Measurements from ENCODE around the gene SMYD1.

SMYD1 gene

DNA sequence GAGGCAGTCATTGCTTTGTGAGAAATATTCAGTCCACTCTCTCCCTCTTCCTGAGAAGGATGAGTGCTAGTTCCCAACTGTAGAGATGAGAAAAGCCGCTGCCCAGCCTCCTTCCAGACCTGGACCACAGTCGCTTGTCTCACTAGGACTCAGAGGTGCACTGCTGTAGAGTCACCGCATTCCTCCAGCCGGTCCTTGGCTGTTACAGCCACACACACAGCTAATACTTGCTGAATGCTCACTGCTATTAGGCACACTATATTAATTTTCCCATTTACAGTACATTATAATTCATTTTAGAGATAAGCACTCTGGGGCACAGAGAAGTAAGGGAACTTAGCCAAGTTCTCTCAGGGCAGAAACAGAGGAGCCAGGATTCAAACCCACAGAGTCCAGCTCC is 70.2 kb downstream of the SMYD1 start:
- no peaks in the 10 kb centered on the region for H3K36me3 ChIP-seq (ENCODE audit: control insufficient read depth, low read depth, low read length)
- no peak overlapping the region for H3K9ac ChIP-seq (ENCODE audit: low read length)
- no peaks in the 10 kb centered on the region for H3K27me3 ChIP-seq (ENCODE audit: control insufficient read depth, insufficient read depth, low read length)
- no peaks in the 10 kb centered on the region for H3K4me1 ChIP-seq (ENCODE audit: control insufficient read depth, low read depth, low read length)
- no peak overlapping the region for H3K4me3 ChIP-seq (ENCODE audit: low read length)
- H3K9me3 ChIP-seq (ENCODE audit: control insufficient read depth, low read depth, low read length): no peaks in the 10 kb centered on the region
- H3K27ac ChIP-seq (ENCODE audit: low read length): no peak overlapping the region

DNA sequence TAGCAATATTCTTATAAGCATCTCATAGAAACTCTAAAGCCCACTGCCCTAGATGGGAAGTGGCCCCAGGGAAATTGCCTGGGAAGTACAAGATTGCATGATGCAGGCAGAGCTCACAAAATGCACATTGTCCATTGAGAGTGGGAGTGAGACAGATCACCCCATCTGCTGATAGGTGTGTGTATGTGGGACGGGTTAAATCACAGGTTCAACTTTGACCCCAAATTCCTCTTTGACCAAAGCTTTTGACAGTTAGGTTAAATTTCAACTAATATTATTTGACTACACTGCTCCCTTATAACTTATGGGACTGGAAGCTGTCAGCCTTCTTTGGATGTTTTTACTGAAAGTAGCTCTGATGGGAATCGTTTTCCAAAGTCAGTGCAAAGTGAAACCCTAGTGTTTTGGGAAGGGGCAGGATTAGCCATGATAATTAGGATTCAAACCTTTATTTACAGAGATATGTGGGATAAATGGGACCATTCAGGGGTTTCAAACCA is 71.6 kb downstream of the SMYD1 start:
- H3K4me1 ChIP-seq (ENCODE audit: control insufficient read depth, low read depth, low read length): no peaks in the 10 kb centered on the region
- no peak overlapping the region for H3K9ac ChIP-seq (ENCODE audit: low read length)
- H3K4me3 ChIP-seq (ENCODE audit: low read length): no peak overlapping the region
- H3K27me3 ChIP-seq (ENCODE audit: control insufficient read depth, insufficient read depth, low read length): no peaks in the 10 kb centered on the region
- H3K27ac ChIP-seq (ENCODE audit: low read length): no peak overlapping the region
- H3K9me3 ChIP-seq (ENCODE audit: control insufficient read depth, low read depth, low read length): no peaks in the 10 kb centered on the region
- H3K36me3 ChIP-seq (ENCODE audit: control insufficient read depth, low read depth, low read length): no peaks in the 10 kb centered on the region

DNA sequence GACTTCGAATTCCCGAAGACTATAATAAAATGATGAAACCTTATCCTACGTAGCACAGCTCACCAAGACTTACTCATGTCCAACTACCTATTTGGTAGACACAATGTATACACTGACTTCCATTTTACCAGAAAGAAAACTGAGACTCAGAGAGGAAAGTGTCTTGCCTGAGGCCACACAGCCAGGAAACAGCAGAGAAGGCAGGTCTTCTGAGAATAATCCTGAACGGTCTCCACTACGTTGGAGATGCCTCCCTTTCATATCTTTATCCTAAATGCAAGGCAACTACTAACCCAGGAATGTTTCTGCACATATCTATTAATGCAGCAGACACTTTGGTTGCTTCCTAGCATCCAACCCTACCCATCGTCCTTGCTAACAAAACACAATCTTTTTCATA is 72.2 kb downstream of the SMYD1 start:
- Histone ChIP-seq H3K27ac (ENCODE audit: low read length) (no peak overlapping the region), H3K36me3 (ENCODE audit: control insufficient read depth, low read depth, low read length) (no peaks in the 10 kb centered on the region), H3K9ac (ENCODE audit: low read length) (no peak overlapping the region), H3K4me1 (ENCODE audit: control insufficient read depth, low read depth, low read length) (no peaks in the 10 kb centered on the region), H3K27me3 (ENCODE audit: control insufficient read depth, insufficient read depth, low read length) (no peaks in the 10 kb centered on the region), H3K9me3 (ENCODE audit: control insufficient read depth, low read depth, low read length) (no peaks in the 10 kb centered on the region), H3K4me3 (ENCODE audit: low read length) (no peak overlapping the region)

GRCh38 chr2:88141952-88142351 is 74.3 kb downstream of the SMYD1 start:
- no peak overlapping the region for H3K27ac ChIP-seq (ENCODE audit: low read length)
- no peaks in the 10 kb centered on the region for H3K9me3 ChIP-seq (ENCODE audit: control insufficient read depth, low read depth, low read length)
- no peak overlapping the region for H3K9ac ChIP-seq (ENCODE audit: low read length)
- H3K4me1 ChIP-seq (ENCODE audit: control insufficient read depth, low read depth, low read length): no peaks in the 10 kb centered on the region
- no peak overlapping the region for H3K4me3 ChIP-seq (ENCODE audit: low read length)
- H3K36me3 ChIP-seq (ENCODE audit: control insufficient read depth, low read depth, low read length): no peaks in the 10 kb centered on the region
- no peaks in the 10 kb centered on the region for H3K27me3 ChIP-seq (ENCODE audit: control insufficient read depth, insufficient read depth, low read length)

- H3K9ac ChIP-seq (ENCODE audit: low read length): no peak overlapping the region
These were observed 76.6 kb downstream of the SMYD1 start for GRCh38 chr2:88144271-88144670.

DNA sequence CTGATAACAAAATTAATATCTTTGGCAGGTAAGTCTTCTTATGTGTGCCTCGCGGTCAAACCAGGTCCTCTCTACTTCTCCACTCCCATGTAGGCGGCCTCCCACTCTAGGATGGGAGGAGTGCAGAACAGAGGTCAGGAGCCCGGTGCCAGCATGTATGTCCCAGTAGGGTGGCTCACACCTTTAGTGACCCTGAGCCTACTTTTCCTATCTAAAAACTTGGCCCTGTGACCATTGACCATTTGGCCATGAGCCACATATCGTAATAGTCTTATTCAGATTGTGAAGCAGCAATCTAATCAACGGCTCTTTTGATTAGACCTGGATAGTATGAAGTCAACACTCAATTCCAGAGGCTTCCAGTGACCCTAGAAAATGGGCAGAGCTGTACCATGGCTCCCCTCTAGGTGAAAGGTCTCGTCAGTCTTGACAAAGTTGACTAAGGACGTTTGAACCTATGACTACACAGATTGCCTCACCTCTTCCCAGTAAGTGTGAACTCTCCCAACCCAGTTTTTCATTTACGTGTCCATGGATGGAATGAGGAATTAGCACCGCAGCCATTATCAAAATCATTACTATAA is 77.4 kb downstream of the SMYD1 start:
- no peak overlapping the region for H3K9ac ChIP-seq (ENCODE audit: low read length)
- H3K27me3 ChIP-seq (ENCODE audit: control insufficient read depth, insufficient read depth, low read length): no peaks in the 10 kb centered on the region
- no peak overlapping the region for H3K27ac ChIP-seq (ENCODE audit: low read length)
- no peaks in the 10 kb centered on the region for H3K36me3 ChIP-seq (ENCODE audit: control insufficient read depth, low read depth, low read length)
- H3K4me3 ChIP-seq (ENCODE audit: low read length): no peak overlapping the region
- no peaks in the 10 kb centered on the region for H3K4me1 ChIP-seq (ENCODE audit: control insufficient read depth, low read depth, low read length)
- no peaks in the 10 kb centered on the region for H3K9me3 ChIP-seq (ENCODE audit: control insufficient read depth, low read depth, low read length)

More at GRCh38 chr2:88144271-88144670, 76.6 kb downstream of the SMYD1 start:
- Histone ChIP-seq H3K9me3 (ENCODE audit: control insufficient read depth, low read depth, low read length) (no peaks in the 10 kb centered on the region), H3K4me3 (ENCODE audit: low read length) (no peak overlapping the region), H3K27me3 (ENCODE audit: control insufficient read depth, insufficient read depth, low read length) (no peaks in the 10 kb centered on the region), H3K36me3 (ENCODE audit: control insufficient read depth, low read depth, low read length) (no peaks in the 10 kb centered on the region), H3K27ac (ENCODE audit: low read length) (no peak overlapping the region), H3K4me1 (ENCODE audit: control insufficient read depth, low read depth, low read length) (no peaks in the 10 kb centered on the region)

DNA sequence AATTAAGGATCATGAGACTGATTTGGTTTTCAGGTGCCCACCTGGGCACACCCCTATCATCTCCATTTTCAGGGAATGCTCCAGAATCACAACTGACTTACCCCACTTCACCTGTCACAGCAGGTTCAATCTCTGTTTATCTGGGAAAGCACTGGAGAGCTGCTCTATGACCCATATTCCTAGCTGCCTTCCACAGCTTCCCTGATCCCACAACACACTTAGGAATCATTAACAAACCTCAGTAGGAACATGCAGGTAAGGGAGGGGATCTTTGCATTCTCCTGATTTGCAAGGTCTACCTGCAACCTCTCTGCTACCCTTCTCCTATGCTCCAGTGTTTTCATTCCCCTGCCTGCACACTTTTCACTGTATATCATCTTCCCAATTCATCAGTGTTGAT is 79.0 kb downstream of the SMYD1 start:
- H3K9ac ChIP-seq (ENCODE audit: low read length): no peak overlapping the region
- H3K27ac ChIP-seq (ENCODE audit: low read length): no peak overlapping the region
- no peaks in the 10 kb centered on the region for H3K36me3 ChIP-seq (ENCODE audit: control insufficient read depth, low read depth, low read length)
- H3K4me3 ChIP-seq (ENCODE audit: low read length): no peak overlapping the region
- H3K4me1 ChIP-seq (ENCODE audit: control insufficient read depth, low read depth, low read length): no peaks in the 10 kb centered on the region
- H3K9me3 ChIP-seq (ENCODE audit: control insufficient read depth, low read depth, low read length): no peaks in the 10 kb centered on the region
- H3K27me3 ChIP-seq (ENCODE audit: control insufficient read depth, insufficient read depth, low read length): no peaks in the 10 kb centered on the region

DNA sequence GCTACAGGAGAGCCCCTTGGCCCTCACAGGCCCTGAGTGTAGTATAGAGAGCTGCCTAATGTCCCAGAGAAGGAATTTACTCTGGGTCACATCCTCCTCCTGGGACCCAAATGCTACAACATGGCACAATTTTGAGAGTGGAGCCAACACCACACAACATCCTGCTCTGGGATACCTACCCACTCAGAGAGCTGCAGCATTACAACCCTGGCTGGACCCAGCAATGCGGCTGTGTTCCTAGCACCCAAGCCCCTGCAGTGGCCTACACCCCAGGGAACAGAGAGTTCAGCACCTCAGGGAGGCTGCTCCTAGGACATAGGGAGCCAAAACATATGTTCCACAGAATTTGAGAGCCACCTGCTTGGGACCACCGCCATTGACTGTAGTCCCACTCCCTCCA is 79.5 kb downstream of the SMYD1 start:
- Histone ChIP-seq H3K27me3 (ENCODE audit: control insufficient read depth, insufficient read depth, low read length) (no peaks in the 10 kb centered on the region), H3K27ac (ENCODE audit: low read length) (no peak overlapping the region), H3K36me3 (ENCODE audit: control insufficient read depth, low read depth, low read length) (no peaks in the 10 kb centered on the region), H3K4me1 (ENCODE audit: control insufficient read depth, low read depth, low read length) (no peaks in the 10 kb centered on the region), H3K4me3 (ENCODE audit: low read length) (no peak overlapping the region), H3K9ac (ENCODE audit: low read length) (no peak overlapping the region), H3K9me3 (ENCODE audit: control insufficient read depth, low read depth, low read length) (no peaks in the 10 kb centered on the region)

DNA sequence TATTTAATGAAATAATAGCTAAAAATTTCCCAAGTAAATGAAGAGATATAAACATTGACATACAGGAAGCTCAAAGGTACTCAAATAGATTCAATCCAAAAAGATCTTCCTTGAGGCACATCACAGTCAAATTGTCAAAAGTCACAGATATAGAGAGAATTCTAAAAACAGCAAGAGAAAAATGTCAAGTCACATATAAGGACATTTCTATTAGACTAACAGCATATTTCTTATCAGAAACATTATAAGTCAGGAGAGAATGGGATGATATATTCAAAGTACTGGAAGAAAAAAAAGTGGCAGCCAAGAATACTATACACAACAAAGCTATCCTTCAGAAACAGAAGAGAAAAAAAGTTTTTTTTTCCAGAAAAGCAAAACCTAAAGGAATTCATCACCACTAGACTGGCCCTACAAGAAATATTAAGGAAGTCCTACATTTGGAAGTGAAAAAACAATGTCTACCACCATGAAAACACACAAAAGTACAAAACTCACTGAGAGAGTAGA is 81.4 kb downstream of the SMYD1 start:
- no peak overlapping the region for H3K9ac ChIP-seq (ENCODE audit: low read length)

GRCh38 chr2:88159481-88159880 is 91.9 kb downstream of the SMYD1 start:
- H3K9me3 ChIP-seq (ENCODE audit: control insufficient read depth, low read depth, low read length): no peaks in the 10 kb centered on the region
- H3K36me3 ChIP-seq (ENCODE audit: control insufficient read depth, low read depth, low read length): no peaks in the 10 kb centered on the region
- H3K4me3 ChIP-seq (ENCODE audit: low read length): no peak overlapping the region
- no peak overlapping the region for H3K27ac ChIP-seq (ENCODE audit: low read length)
- H3K9ac ChIP-seq (ENCODE audit: low read length): no peak overlapping the region
- no peaks in the 10 kb centered on the region for H3K4me1 ChIP-seq (ENCODE audit: control insufficient read depth, low read depth, low read length)
- H3K27me3 ChIP-seq (ENCODE audit: control insufficient read depth, insufficient read depth, low read length): no peaks in the 10 kb centered on the region

More for the DNA sequence above, 81.4 kb downstream of the SMYD1 start:
- no peak overlapping the region for H3K4me3 ChIP-seq (ENCODE audit: low read length)
- no peaks in the 10 kb centered on the region for H3K27me3 ChIP-seq (ENCODE audit: control insufficient read depth, insufficient read depth, low read length)
- no peak overlapping the region for H3K27ac ChIP-seq (ENCODE audit: low read length)
- H3K9me3 ChIP-seq (ENCODE audit: control insufficient read depth, low read depth, low read length): no peaks in the 10 kb centered on the region
- H3K4me1 ChIP-seq (ENCODE audit: control insufficient read depth, low read depth, low read length): no peaks in the 10 kb centered on the region
- H3K36me3 ChIP-seq (ENCODE audit: control insufficient read depth, low read depth, low read length): no peaks in the 10 kb centered on the region

DNA sequence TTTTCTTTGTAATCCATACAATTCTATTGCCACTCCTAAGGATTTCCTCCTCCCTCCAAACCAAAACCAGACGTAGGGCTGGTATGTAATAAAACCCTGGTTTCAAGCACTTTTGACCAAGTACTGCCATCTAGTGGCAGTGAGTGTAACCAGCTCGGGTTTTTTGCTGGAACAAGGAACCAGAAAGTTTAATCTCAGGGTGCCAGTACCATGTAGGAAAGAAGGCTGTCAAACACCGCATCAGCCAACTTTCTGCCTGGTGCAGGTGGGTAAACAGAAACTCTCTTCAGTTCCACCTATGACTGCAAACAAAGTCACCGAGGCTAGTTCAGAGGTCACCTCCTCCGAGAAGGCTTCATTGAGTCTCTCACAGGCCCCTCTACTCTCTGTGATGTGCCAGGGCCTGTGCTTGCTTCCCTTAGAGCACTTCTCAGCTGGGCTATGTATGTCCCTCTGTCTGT is 92.4 kb downstream of the SMYD1 start:
- Histone ChIP-seq H3K4me1 (ENCODE audit: control insufficient read depth, low read depth, low read length) (no peaks in the 10 kb centered on the region), H3K4me3 (ENCODE audit: low read length) (no peak overlapping the region), H3K9ac (ENCODE audit: low read length) (no peak overlapping the region), H3K27ac (ENCODE audit: low read length) (no peak overlapping the region), H3K27me3 (ENCODE audit: control insufficient read depth, insufficient read depth, low read length) (no peaks in the 10 kb centered on the region), H3K9me3 (ENCODE audit: control insufficient read depth, low read depth, low read length) (no peaks in the 10 kb centered on the region), H3K36me3 (ENCODE audit: control insufficient read depth, low read depth, low read length) (no peaks in the 10 kb centered on the region)

DNA sequence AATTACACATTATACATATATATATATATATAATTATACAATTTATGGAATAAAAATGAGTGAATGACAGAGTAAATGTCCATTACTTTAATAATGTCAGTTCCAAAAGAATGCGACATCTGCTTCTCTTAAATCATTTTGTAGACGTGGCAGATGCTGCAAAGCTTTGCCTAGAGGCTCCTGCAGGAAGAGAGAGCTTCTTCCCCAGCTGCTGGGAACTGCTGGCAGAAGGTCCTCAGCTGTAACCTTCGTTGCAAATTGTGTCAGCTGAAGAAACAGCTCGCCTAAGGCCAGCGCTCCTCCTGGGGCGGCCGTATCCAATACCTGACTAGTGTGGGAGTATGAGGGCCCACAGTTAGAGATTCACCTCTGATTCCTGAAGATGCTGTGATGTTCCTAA is 92.9 kb downstream of the SMYD1 start:
- H3K4me3 ChIP-seq (ENCODE audit: low read length): no peak overlapping the region
- no peaks in the 10 kb centered on the region for H3K27me3 ChIP-seq (ENCODE audit: control insufficient read depth, insufficient read depth, low read length)
- no peaks in the 10 kb centered on the region for H3K36me3 ChIP-seq (ENCODE audit: control insufficient read depth, low read depth, low read length)
- no peaks in the 10 kb centered on the region for H3K4me1 ChIP-seq (ENCODE audit: control insufficient read depth, low read depth, low read length)
- no peak overlapping the region for H3K27ac ChIP-seq (ENCODE audit: low read length)
- H3K9me3 ChIP-seq (ENCODE audit: control insufficient read depth, low read depth, low read length): no peaks in the 10 kb centered on the region
- H3K9ac ChIP-seq (ENCODE audit: low read length): no peak overlapping the region

Data from iPS-18a (cell line).